ENCODE data around the gene SMPX.

Gene SMPX

GRCh38 chrX:21744060-21744459 is 13.9 kb downstream of the SMPX start:
- no peak for DNase-seq (ENCODE audit: low read depth)

- no peak for DNase-seq (ENCODE audit: low read depth)
These were observed 15.8 kb downstream of the SMPX start for GRCh38 chrX:21741869-21742701.

- no peak for DNase-seq (ENCODE audit: low read depth)
These were observed 16.6 kb downstream of the SMPX start for GRCh38 chrX:21741364-21741763.

GRCh38 chrX:21740329-21741274 is 17.3 kb downstream of the SMPX start:
- no peak for DNase-seq (ENCODE audit: low read depth)

GRCh38 chrX:21738950-21739287 is 19.0 kb downstream of the SMPX start:
- DNase-seq (ENCODE audit: low read depth), result no peak

- DNase-seq (ENCODE audit: low read depth), result no peak
These were observed 19.5 kb downstream of the SMPX start for GRCh38 chrX:21738210-21738949.

GRCh38 chrX:21735768-21736127 is 22.2 kb downstream of the SMPX start:
- no peak for DNase-seq (ENCODE audit: low read depth)

- DNase-seq (ENCODE audit: low read depth), result no peak
These were observed 22.7 kb downstream of the SMPX start for GRCh38 chrX:21735038-21735767.

- DNase-seq (ENCODE audit: low read depth), result no peak
These were observed 23.7 kb downstream of the SMPX start for GRCh38 chrX:21734175-21734574.

- no peak for DNase-seq (ENCODE audit: low read depth)
These were observed 24.2 kb downstream of the SMPX start for GRCh38 chrX:21733705-21734104.

GRCh38 chrX:21730026-21730425 is 27.9 kb downstream of the SMPX start:
- no peak for DNase-seq (ENCODE audit: low read depth)

- DNase-seq (ENCODE audit: low read depth), result no peak
These were observed 29.5 kb downstream of the SMPX start for GRCh38 chrX:21728276-21728968.

GRCh38 chrX:21725916-21726315 is 32.0 kb downstream of the SMPX start:
- no peak for DNase-seq (ENCODE audit: low read depth)

GRCh38 chrX:21725496-21725895 is 32.4 kb downstream of the SMPX start:
- DNase-seq (ENCODE audit: low read depth), result no peak

- no peak for DNase-seq (ENCODE audit: low read depth)
These were observed 34.1 kb downstream of the SMPX start for GRCh38 chrX:21723814-21724213.

- DNase-seq (ENCODE audit: low read depth), result no peak
These were observed 34.8 kb downstream of the SMPX start for GRCh38 chrX:21723084-21723483.

GRCh38 chrX:21721195-21721594 is 36.7 kb downstream of the SMPX start:
- no peak for DNase-seq (ENCODE audit: low read depth)

- DNase-seq (ENCODE audit: low read depth), result no peak
These were observed 39.3 kb downstream of the SMPX start for GRCh38 chrX:21718575-21718974.

- no peak for DNase-seq (ENCODE audit: low read depth)
These were observed 40.1 kb downstream of the SMPX start for GRCh38 chrX:21717802-21718201.

- DNase-seq (ENCODE audit: low read depth), result no peak
These were observed 42.1 kb downstream of the SMPX start for GRCh38 chrX:21715825-21716224.

GRCh38 chrX:21715337-21715736 is 42.6 kb downstream of the SMPX start:
- DNase-seq (ENCODE audit: low read depth), result no peak

All from T follicular helper cell (primary cell).